22Rv1 (cell line): ENCODE results near the gene HBS1L.
"Not testable (repeated sequence)": the region's sequence is repeated elsewhere in the genome, so short reads cannot be mapped to it uniquely, and the experiment has no call there.

ENCODE experiments used
- H3K27ac ChIP-seq: fragments of 450-650 bp; 2 replicates; pipeline ENCODE4 v1.5.1; 2017
- ZFX ChIP-seq: fragments of 450-650 bp; IDR thresholded peaks from 2 replicates; pipeline ENCODE4 v1.6.1; 2017; ENCODE audit warnings: antibody characterized with exemption, borderline replicate concordance
- TF ChIP-seq, protein P1 (sequence below): fragments of 450-650 bp; IDR thresholded peaks from 2 replicates; pipeline ENCODE4 v1.5.1; 2017; ENCODE audit warnings: mild to moderate bottlenecking

The HBS1L gene

GRCh38 chr6:135064586-135064985 lies 10.0 kb upstream of the HBS1L start:
- no peak for TF ChIP-seq ZFX
- TF ChIP-seq, protein P1, sequence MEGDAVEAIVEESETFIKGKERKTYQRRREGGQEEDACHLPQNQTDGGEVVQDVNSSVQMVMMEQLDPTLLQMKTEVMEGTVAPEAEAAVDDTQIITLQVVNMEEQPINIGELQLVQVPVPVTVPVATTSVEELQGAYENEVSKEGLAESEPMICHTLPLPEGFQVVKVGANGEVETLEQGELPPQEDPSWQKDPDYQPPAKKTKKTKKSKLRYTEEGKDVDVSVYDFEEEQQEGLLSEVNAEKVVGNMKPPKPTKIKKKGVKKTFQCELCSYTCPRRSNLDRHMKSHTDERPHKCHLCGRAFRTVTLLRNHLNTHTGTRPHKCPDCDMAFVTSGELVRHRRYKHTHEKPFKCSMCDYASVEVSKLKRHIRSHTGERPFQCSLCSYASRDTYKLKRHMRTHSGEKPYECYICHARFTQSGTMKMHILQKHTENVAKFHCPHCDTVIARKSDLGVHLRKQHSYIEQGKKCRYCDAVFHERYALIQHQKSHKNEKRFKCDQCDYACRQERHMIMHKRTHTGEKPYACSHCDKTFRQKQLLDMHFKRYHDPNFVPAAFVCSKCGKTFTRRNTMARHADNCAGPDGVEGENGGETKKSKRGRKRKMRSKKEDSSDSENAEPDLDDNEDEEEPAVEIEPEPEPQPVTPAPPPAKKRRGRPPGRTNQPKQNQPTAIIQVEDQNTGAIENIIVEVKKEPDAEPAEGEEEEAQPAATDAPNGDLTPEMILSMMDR = no peak
- H3K27ac ChIP-seq = no peak overlapping the region

- no peak for TF ChIP-seq ZFX
- TF ChIP-seq, protein P1 = no peak
- H3K27ac ChIP-seq = no peak overlapping the region
Measured at GRCh38 chr6:135063926-135064325, 9.3 kb upstream of the HBS1L start.

- H3K27ac ChIP-seq = peak overlapping the region; percentile 81
- TF ChIP-seq, protein P1 = peak; percentile 54
- no peak for TF ChIP-seq ZFX
Measured at GRCh38 chr6:135062735-135063134, 8.1 kb upstream of the HBS1L start.

DNA sequence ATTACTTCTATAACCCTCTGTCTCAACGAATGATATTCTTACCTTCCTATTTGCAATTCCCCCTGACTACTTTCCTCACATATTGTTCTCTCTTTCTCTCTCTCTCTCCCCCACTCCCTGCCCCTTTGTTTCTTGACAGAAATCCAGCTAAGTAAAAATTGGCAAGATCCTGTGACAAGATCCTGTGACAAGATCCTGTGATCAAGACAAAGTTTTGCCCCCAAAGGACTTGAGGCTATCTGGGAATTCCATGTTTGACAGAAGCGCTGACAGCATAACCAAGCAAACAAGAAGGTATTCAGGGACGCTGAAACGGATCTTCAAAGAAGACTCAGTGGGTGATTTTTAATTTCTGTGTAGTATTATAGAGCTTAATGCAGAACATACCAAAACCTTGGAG lies 5.5 kb upstream of the HBS1L start:
- no peak for TF ChIP-seq ZFX
- TF ChIP-seq, protein P1 = no peak
- H3K27ac ChIP-seq = no peak overlapping the region

DNA sequence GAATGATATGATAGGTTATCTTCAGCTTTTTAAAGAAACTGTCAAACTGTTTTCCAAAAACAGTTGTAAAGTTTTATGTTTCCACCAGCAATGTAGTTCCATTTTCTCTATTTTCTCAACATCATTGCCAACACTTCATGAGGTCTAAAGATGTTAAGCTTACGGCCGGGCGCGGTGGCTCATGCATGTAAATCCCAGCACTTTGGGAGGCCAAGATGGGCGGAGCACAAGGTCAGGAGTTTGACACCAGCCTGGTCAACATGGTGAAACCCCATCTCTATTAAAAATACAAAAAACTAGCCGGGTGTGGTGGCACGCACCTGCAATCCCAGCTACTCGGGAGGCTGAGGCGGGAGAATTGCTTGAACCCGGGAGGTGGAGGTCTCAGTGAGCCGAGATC lies 3.7 kb upstream of the HBS1L start:
- H3K27ac ChIP-seq = not testable (repeated sequence)

DNA sequence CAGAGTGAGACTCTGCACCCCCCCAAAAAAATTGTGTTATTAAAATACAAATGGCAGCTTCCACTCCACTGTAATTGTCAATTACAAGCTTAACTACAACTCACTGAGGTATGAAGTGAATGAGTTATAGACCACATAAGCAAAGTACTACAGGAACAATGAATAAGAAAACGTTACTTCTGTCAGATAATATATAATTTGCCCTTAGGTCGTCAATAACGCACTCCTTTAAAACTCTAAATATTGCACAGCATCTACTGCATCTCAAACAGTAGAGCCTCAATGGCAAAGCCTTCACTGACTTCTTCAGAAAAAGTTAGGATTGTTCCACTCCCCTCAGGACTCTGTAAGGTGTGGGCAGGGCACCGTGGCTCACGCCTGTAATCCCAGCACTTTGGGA lies 2.0 kb upstream of the HBS1L start:
- TF ChIP-seq, protein P1 = no peak
- H3K27ac ChIP-seq = no peak overlapping the region

GRCh38 chr6:135054226-135054568 lies 425 bp downstream of the HBS1L start:
- TF ChIP-seq, protein P1 = no peak
- TF ChIP-seq ZFX = no peak
- peak overlapping the region; percentile 89 for H3K27ac ChIP-seq

DNA sequence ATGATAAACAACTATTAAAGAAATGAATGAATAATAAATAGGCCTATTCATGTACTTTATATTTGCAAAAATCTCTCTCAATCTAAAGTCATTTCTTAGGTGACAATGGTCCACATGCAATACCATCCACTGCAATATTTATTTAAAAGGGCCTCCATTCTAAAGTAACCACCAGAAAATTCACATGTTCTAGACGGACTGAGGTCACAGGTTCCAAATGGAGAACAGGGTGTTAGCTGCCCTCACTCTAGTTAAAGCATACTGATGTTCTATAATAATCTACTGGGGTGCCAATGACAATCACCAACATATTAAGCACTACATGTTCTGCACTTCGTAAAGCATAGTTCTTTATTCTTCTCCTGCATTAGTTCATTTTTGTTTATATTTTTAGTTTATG lies 1.2 kb downstream of the HBS1L start:
- H3K27ac ChIP-seq = no peak overlapping the region

More for the DNA sequence above, 1.2 kb downstream of the HBS1L start:
- no peak for TF ChIP-seq ZFX
- TF ChIP-seq, protein P1 = no peak
